Heart right ventricle (tissue), 16 donors: ENCODE results near the gene PIK3CD. TPM values are rescaled to one million over a fixed set of nuclear protein-coding genes. Genes with fewer than 3 reads are reported as not detected.

ENCODE experiments used
- ATAC-seq, 8 donors: fragments of 200-7000 bp; cut with Tn5 transposase; one replicate each; pipeline ENCODE4 v1.9.1; 2020; ENCODE audit warnings: mild to moderate bottlenecking in 8 of 8, moderate library complexity in 8 of 8, moderate number of reproducible peaks in 1 of 8
- DNase-seq, 2 donors: peaks; one replicate each; pipeline ENCODE4 v3.0.0-alpha.2; 2020
- H3K27ac ChIP-seq, 10 donors: fragments of 200-600 bp; sonication (generic) in 2 of 10; one replicate each; pipeline versions ENCODE4 v1.5.0 to v1.8.0; 2020 to 2022; ENCODE audit warnings: mild to moderate bottlenecking in 3 of 10
- H3K27me3 ChIP-seq, 7 donors: fragments of 200-600 bp; one replicate each; pipeline ENCODE4 v1.8.0; 2021 to 2022; ENCODE audit warnings: mild to moderate bottlenecking in 2 of 7
- H3K36me3 ChIP-seq, 9 donors: fragments of 200-600 bp; sonication (generic) in 1 of 9; one replicate each; pipeline versions ENCODE4 v1.5.0 to v1.8.0; 2020 to 2022; ENCODE audit warnings: mild to moderate bottlenecking in 2 of 9
- H3K4me1 ChIP-seq, 9 donors: fragments of 200-600 bp; sonication (generic) in 1 of 9; one replicate each; pipeline versions ENCODE4 v1.5.0 to v1.8.0; 2020 to 2022; ENCODE audit warnings: mild to moderate bottlenecking in 4 of 9
- H3K4me3 ChIP-seq, 10 donors: fragments of 200-600 bp; sonication (generic) in 2 of 10; one replicate each; pipeline versions ENCODE4 v1.5.0 to v1.8.0; 2020 to 2022; ENCODE audit warnings: mild to moderate bottlenecking in 7 of 10, moderate library complexity in 2 of 10
- H3K9me3 ChIP-seq, 11 donors: fragments of 200-600 bp in 10 of 11; sonication (generic) in 2 of 11; one replicate each; pipeline versions ENCODE4 v1.5.0 to v1.8.0; 2013 to 2022; ENCODE audit warnings: mild to moderate bottlenecking in 2 of 11, control low read depth in 1 of 11, moderate library complexity in 1 of 11
- WGBS, 2 donors: extraction: QIAGEN DNeasy Blood & Tissue Kit; methylation state at CpG; one replicate each; pipeline ENCODE4 v1.1.7; 2013; ENCODE audit warnings: inconsistent platforms in 1 of 2; 5-methylcytosine and 5-hydroxymethylcytosine counted together
- intact Hi-C, 10 donors: fragments of 100-400 bp; cut with DNase I; formaldehyde crosslinking; loops; one replicate each; pipeline versions ENCODE4 v1.11.1 to v1.14.2; 2022
- polyA plus RNA-seq, 2 donors: library from polyadenylated mRNA; stranded (reverse); fragments of 200-250 nt; gene quantifications; one replicate each; pipeline ENCODE4 v1.2.3, GENCODE V29; 2013
- total RNA-seq, 10 donors: library from RNA; stranded (reverse); fragmentation: NEBNext Ultra II Directional in 3 of 10; extraction: Animal tissue kit (Norgen Biotek cat#: 25700) in 3 of 10; gene quantifications; one replicate each; pipeline versions ENCODE4 v1.2.1 to v1.2.4, GENCODE V29; 2021 to 2023
- TF ChIP-seq, protein P1 (sequence below), 9 donors: fragments of 200-600 bp; sonication (generic) in 2 of 9; IDR thresholded peaks; one replicate each; pipeline versions ENCODE4 v1.5.0 to v1.8.0; 2021 to 2022; ENCODE audit warnings: antibody characterized with exemption in 9 of 9, mild to moderate bottlenecking in 5 of 9, moderate library complexity in 1 of 9
- donor health status: Arrhythmogenic right ventricular cardiomyopathy.
- donor health status: ischemic (EF 13 %, LVEDD 7.1; RV severe dilation, severe dysfunction).
- donor health status: healthy with polysubstance abuse.
- donor health status: DM: no; HTN: yes; CAD: no.
- donor health status: DM: no; HTN: no; CAD: no.
- donor health status: ischemic (EF 25% LVEDD 6.9; RV normal size, moderate dysfunction).
- donor health status: ischemic (EF 25% LVEDD 5.7; RV mildly dilated, moderate dysfunction).
- donor health status: healthy.
- donor health status: DM: yes; HTN: yes; CAD: no.
- donor health status: Ischemic cardiomyopathy.
- donor health status: ischemic (EF 35%, LVEDD 5.7; RV mildly dilated, moderate dysfunction).
- donor health status: nonischemic (EF 11% LVEDD 7.7; RV severe dilation, severe dysfunction).
- donor health status: DM: yes; HTN: yes; CAD: no.
- donor health status: PGD.
- donor health status: ischemic (EF 29% LVEDD 5.4; RV normal size, mild dysfunction).
- donor health status: nonischemic (EF 23%, LVEDD 6.1; RV moderate dilation, normal function).

Gene PIK3CD
- total and polyA plus RNA-seq, 12 donors, result 1.0 to 12.1 (median 2.7) TPM

DNA sequence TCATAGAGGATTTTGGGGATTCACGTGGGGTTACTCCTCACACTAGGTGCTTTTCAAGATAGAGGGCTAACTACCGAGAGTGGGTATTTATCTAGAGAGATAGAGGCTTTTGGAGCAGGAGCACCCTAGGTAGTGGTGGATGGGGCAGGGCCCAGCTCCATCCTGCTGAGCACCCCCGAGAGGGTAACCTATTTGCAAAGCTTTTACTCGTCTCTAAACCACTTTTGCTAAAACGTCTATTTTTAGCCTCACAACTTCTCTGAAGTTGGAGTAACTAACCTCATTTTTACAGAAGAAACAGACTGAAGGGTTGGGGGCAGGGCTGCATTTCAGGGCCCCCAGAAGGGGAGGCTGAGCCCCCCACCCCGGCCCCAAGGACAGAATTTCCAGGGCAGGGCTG, 12.3 kb upstream of the PIK3CD start:
- peaks cover 0 to 17% (median 3%) of the 10 kb centered on the region in 7 donors for H3K27me3 ChIP-seq
- DNase-seq, result no peak
- peaks cover 0 to 19% (median 0%) of the 10 kb centered on the region in 9 donors for H3K4me1 ChIP-seq
- H3K36me3 ChIP-seq, result no peaks in the 10 kb centered on the region
- WGBS, 2 donors, result 62 to 66% methylated on average over 6 of the region's 6 CpGs
- TF ChIP-seq, protein P1, sequence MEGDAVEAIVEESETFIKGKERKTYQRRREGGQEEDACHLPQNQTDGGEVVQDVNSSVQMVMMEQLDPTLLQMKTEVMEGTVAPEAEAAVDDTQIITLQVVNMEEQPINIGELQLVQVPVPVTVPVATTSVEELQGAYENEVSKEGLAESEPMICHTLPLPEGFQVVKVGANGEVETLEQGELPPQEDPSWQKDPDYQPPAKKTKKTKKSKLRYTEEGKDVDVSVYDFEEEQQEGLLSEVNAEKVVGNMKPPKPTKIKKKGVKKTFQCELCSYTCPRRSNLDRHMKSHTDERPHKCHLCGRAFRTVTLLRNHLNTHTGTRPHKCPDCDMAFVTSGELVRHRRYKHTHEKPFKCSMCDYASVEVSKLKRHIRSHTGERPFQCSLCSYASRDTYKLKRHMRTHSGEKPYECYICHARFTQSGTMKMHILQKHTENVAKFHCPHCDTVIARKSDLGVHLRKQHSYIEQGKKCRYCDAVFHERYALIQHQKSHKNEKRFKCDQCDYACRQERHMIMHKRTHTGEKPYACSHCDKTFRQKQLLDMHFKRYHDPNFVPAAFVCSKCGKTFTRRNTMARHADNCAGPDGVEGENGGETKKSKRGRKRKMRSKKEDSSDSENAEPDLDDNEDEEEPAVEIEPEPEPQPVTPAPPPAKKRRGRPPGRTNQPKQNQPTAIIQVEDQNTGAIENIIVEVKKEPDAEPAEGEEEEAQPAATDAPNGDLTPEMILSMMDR (IDR thresholded peaks at IDR 0.05), result no peak
- no peak overlapping the region for H3K4me3 ChIP-seq
- H3K9me3 ChIP-seq, result peaks cover 0 to 5% (median 0%) of the 10 kb centered on the region in 11 donors
- intact Hi-C loops, result loop anchor here in 1 of 10 donors (10.0 kb wide), 1 partner anchor 236 kb away; no protein-coding TSS in a partner anchor
- no peak overlapping the region for H3K27ac ChIP-seq
- no peak for ATAC-seq

- Histone ChIP-seq H3K27me3 (peaks cover 0 to 17% (median 3%) of the 10 kb centered on the region in 7 donors), H3K36me3 (no peaks in the 10 kb centered on the region), H3K9me3 (no peaks in the 10 kb centered on the region), H3K4me3 (no peak overlapping the region), H3K27ac (peak overlapping the region in 1 of 10 donors; percentile 76), H3K4me1 (peaks cover 0 to 36% (median 0%) of the 10 kb centered on the region in 9 donors)
- no peak for DNase-seq
- ATAC-seq, result peak in 1 of 8 donors; percentile 25
- WGBS, 2 donors, result 63 to 65% methylated on average over 8 of the region's 8 CpGs
- intact Hi-C loops, result loop anchor here in 1 of 10 donors (2.0 kb wide), 1 partner anchor 31 kb away; no protein-coding TSS in a partner anchor
- TF ChIP-seq, protein P1 (IDR thresholded peaks at IDR 0.05), result no peak
Measured at GRCh38 chr1:9643351-9644256, 7.9 kb upstream of the PIK3CD start.

GRCh38 chr1:9646037-9646436, 5.5 kb upstream of the PIK3CD start:
- no peak for DNase-seq
- TF ChIP-seq, protein P1 (IDR thresholded peaks at IDR 0.05), result no peak
- Histone ChIP-seq H3K4me3 (no peak overlapping the region), H3K27me3 (peaks cover 0 to 36% (median 24%) of the 10 kb centered on the region in 7 donors), H3K27ac (no peak overlapping the region), H3K4me1 (peaks cover 0 to 37% (median under 1%) of the 10 kb centered on the region in 9 donors), H3K9me3 (no peaks in the 10 kb centered on the region), H3K36me3 (no peaks in the 10 kb centered on the region)
- WGBS, 2 donors, result 94 to 95% methylated on average over 13 of the region's 13 CpGs
- intact Hi-C loops, result no loop called here
- ATAC-seq, result no peak

DNA sequence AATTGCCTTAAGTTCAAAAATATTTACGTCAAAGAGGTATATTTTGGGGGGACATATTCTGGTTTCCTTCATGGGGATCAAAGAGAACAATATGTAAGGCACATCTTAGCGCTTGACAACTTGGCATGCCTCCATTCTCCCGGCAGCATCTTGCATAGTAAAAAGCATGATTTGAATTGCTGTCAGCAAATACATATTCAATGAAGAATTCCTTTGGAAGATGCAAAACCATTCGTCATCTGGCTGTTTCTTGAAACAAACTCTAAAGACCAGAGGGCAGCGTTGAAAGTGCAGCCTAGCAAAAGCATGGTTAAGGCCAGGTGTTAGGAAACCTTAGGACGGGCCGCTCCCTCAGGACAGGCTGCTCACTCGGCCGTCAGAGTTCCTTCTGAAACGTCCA, 3.4 kb upstream of the PIK3CD start:
- TF ChIP-seq, protein P1 (IDR thresholded peaks at IDR 0.05), result no peak
- Histone ChIP-seq H3K36me3 (no peaks in the 10 kb centered on the region), H3K4me1 (peaks cover 2 to 47% (median 17%) of the 10 kb centered on the region in 9 donors), H3K27ac (no peak overlapping the region), H3K27me3 (peaks cover 0 to 47% (median 42%) of the 10 kb centered on the region in 7 donors), H3K9me3 (no peaks in the 10 kb centered on the region), H3K4me3 (no peak overlapping the region)
- DNase-seq, result no peak
- 70 to 71% methylated on average over 10 of the region's 10 CpGs for WGBS, 2 donors
- intact Hi-C loops, result no loop called here
- no peak for ATAC-seq
